Measurements from ENCODE around the gene USF1.
"Not testable (repeated sequence)": the region's sequence is repeated elsewhere in the genome, so short reads cannot be mapped to it uniquely, and the experiment has no call there.

Gene USF1

DNA sequence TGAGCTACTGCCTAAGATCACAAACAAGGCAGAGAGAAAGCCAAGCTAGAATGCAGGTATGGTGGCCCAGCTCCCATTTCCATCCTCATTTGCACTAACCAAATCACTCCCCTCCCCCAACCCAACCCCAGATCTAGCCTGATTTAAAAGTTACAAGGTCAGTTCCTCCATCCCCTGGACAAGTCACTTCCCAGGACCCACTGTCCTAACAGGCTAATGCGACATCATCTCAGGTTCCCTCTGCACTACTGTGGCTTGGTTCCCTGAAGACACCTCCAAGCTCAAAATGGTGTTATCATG, 27.2 kb downstream of the USF1 start:
- DNase-seq = no peak

DNA sequence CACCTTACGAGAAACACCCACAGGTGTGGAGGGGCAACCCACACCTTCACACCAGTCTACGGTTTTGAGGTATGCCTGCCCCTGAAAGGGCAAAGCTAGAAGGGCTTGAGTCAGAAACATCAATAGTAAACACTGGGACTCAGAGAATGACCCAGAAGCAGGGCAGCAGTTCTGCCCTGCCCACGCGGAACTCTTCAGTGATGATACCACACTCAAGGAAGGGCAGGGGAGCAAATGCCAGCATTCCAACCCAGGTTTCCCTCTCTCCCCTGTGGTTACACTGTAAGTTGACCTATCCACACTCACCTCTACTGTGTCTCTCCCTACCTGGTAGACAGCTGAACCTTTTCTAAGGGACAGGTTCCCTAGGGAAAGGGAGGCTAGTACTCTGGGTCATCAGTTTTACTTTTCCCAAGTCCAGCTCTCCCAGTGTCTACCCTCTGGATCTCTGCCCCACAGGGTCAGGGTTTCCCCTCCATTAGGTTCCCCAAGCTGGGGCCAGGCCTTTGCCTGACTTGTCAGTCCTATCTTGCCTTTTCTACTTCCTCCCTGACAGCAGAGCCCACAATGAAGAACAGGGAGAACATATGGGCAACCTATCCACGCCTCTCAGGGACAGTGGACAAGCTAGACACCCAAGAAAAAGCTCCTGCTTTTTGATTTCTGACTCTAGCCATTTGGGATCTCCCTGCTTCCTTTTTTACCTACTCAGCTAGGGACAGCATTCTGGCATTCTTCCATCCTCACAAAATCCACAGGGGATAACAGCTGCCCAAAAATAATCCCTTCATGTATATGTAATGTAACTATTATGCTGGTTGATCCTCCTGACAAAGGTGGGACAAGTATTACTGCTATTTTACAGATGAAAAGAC, 27.8 kb downstream of the USF1 start:
- DNase-seq = no peak

DNA sequence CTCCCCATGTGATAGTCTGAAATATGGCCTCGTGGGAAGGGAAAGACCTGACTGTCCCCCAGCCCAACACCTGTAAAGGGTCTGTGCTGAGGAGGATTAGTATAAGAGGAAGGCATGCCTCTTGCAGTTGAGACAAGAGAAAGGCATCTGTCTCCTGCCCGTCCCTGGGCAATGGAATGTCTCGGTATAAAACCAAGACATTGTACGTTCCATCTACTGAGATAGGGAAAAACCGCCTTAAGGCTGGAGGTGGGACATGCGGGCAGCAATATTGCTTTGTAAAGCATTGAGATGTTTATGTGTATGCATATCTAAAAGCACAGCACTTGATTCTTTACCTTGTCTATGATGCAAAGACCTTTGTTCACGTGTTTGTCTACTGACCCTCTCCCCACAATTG, 28.6 kb downstream of the USF1 start:
- not testable (repeated sequence) for DNase-seq

DNA sequence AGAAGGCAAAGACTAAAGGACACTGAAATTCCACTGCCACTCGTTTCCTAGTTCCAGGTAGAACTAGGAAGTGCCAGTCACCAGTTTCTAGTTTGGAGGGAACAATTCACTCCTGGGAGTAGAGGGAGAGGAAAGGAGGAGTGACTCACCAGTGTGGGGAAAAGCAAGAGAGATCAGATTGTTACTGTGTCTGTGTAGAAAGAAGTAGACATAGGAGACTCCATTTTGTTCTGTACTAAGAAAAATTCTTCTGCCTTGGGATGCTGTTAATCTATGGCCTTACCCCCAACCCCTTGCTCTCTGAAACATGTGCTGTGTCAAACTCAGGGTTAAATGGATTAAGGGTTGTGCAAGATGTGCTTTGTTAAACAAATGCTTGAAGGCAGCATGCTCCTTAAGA, 29.1 kb downstream of the USF1 start:
- not testable (repeated sequence) for DNase-seq

DNA sequence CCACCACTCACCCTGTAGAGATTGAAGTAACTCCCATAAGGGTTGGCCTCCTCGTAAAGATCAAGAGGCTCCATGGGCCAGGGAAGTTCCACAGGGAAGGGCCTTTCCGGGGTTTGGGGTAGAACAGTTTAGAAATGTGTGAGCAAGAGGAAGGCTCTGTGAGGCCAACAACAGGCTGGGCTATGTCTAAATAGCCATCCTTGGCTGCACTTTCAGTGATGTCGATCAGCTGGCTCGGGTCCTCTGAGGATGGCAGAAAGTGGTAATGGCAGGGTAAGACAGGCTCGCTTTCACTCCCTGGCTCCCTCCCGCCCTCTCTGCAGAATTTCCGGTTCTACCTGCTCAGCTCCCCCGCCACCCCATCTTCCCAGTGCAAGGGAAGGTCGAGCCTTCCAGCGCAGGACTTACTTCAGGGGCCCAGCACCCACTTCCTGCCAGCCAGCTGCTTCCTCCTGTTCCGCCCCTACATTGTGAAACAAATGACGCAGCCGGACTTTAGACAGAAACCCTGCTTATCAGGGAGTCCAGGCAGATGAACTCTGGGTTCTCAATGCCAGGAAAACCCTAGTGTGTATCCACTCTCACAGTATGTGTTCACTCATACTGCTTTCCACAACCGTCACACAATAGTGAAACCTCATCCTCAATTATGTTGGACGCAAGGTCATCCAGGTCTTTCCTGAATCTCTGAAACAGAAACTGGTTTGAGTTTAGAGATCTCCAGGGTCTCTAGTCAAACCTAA, 32.1 kb downstream of the USF1 start:
- DNase-seq = no peak

DNA sequence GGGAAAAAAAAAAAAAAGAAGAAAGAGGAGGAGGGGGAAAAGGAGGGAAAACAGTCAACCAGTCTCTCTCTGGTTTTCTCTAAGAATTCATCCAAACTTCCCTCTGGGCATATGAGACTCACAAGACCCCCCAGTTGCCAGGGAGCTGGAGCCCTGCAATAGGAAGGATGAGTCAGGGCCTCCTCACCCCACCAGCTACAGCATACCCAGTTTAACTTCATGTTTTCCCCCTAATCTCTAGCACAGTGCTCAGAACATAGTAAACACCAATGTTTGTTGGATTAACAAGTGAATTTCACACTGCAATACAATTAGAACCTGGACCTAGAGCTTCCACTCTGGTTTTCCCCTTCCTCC, 32.7 kb downstream of the USF1 start:
- DNase-seq = no peak

DNA sequence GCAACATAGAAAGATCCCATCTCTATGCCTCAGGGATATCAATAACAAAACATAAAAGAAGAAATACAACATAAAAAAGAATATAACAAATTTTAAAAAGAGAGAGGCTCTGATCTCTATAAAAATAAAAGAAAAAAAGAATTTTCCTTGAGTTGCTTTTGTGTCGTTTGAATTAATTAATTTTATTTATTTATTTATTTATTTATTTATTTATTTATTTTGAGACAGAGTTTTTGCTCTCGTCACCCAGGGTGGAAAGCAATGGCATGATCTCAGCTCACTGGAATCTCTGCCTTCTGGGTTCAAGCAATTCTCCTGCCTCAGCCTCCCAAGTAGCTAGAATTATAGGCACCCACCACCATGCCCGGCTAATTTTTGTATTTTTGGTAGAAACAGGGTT, 33.4 kb downstream of the USF1 start:
- DNase-seq = no peak

DNA sequence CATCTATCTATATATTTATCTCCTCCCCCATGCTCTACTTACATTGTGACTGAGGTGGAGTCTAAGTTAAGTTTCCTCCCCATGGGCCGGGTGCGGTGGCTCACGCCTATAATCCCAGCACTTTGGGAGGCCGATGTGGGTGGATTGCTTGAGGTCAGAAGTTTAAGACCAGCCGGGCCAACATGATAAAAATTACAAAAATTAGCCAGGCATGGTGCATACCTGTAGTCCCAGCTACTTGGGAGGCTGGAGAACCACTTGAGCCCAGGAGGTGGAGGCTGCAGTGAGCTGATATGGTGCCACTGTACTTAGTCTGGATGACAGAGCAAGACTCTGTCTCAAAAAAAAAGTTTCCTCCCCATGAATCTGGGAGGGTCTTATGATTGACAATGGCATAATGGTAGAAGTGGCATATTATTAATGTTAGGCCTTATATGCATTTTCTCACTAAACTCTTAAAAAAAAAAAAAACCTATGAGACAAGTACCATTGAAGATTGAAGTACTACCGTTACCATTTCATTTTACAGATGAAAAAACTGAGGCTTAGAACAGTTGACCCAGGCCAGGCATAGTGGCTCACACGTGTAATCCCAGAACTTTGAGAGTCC, 36.1 kb downstream of the USF1 start:
- DNase-seq = no peak

DNA sequence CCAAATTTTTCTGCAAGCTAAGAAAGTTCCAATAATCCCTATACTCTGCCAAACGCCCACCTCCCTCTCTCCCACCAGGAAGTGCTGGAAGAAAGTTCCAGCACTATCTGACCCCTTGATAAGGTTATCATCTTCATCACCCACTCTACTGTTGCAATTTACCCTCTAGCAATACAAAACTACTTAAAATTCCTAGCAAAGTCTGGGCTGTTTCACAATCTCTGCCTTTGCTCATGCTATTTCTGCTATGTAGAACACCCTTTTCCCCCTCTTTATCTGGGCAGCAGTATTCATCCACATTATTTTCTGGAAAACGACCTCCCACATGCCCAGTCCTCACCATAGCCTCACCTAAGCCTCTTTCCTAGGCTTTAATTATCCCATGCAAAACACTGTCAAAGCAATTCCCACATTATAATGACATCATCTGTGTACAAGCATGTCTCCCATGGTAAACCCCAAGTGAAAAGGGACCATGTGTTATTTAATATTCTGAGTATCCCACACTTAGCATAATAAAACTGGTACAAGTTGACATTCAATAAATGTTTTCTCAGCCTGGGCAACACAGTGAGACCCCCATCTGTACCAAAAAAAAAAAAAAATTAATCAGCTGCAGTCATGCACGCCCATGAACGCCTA, 36.8 kb downstream of the USF1 start:
- no peak for DNase-seq

DNA sequence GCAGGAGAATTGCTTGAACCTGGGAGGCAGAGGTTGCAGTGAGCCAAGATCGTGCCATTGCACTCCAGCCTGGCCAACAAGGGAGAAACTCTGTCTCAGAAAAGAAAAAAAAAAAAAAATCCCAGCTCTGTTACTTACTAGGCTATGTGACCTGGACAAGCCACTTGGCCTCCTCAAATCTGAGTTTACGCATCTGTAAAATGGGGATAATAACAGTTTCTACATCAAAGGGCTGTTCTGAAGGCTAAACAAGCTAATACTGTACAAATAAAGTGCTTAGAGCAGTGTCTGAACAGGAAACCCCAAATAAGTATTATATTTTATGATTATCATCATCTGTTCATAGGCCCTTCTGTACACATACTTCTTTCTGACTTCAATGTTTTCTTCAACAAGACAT, 38.4 kb downstream of the USF1 start:
- no peak for DNase-seq

DNA sequence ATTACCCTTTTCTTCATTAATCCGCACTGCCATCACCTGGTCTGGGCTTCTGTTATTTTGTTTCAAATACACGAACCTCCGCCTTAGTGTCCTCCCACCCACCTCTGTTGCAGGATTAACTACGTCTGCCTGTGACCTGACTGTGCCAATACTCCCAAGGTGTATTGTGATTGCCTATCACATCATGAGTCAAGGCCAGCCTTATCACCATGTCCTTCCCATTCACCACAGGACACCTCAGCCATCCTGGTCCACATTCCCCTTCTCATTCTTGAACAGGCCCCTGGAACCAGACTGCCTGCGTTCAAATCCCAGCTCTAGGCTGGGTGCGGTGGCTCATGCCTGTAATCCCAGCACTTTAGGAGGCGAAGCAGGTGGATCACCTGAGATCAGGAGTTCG, 39.2 kb downstream of the USF1 start:
- DNase-seq = no peak

DNA sequence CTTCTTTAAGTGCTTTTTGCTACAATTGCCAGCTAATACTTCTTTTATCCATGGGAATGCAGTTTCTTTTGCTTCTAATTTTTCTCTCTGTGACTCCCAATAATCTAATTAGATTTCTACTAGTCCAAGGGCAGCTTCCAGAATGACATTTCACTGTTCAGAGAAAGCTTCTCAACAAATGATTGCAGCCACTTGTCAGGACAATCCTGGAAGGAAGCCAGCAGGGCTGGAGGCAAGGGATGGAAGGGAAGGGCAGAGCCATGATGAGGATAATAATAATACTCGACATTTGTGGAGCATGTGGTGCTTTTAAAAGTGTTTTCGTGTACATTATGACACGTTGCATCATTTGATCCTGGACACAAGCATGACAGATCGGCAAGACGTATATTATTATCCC, 44.3 kb downstream of the USF1 start:
- DNase-seq = peak; percentile 8 to 13

DNA sequence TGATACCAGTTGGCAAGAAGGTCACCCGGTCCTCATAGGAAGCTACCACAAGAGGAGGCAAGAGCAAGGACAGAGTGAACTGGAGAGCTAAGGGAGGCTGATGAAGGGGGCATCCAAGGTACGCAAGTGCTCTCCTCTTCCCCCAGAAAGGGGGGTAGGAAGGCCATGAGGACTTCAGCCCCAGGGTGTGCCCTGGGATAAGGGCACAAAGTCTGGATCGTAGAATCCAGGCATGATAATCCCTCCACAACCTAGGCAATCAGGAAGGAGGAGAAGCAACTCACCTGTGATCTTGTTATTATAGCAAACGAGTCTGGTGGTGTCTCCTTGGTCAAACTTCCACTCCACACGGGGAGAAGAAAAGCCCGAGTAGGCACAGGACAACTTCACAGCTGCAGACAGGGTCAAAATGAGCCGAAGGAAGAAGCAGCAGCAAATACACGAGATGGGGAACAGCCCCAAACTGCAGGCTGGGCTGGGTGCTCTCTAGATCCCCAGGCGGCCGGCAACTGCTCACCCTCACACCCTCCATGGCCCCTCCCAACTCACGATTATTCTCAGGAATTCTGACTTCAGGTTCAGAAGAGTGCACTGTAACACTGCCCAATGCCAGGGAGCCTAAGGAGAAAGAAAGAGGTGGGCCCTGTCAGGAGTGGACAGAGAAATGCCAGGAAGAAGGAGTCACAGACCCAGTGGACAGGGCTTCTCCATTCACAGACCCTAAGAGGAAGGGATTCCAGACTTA, 44.9 kb downstream of the USF1 start:
- DNase-seq = no peak

DNA sequence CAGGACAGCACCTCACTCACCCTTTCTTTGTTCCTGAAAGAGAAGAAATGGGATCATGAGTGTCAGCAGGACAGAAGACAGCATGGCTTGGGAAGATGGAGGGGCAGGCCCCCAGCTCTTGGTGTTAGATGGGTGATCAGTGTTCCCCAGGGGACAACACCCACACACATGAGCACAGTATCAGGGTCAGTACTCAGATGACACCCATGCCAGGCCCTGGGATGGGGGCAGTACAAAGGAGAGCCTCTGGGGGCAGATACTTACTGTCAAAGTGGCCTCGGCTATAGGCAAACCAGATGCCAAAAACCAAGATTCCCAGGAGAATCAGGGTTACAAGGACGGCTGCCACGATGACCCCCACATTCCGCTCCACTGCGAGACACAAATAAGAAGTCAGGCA, 46.4 kb downstream of the USF1 start:
- no peak for DNase-seq

DNA sequence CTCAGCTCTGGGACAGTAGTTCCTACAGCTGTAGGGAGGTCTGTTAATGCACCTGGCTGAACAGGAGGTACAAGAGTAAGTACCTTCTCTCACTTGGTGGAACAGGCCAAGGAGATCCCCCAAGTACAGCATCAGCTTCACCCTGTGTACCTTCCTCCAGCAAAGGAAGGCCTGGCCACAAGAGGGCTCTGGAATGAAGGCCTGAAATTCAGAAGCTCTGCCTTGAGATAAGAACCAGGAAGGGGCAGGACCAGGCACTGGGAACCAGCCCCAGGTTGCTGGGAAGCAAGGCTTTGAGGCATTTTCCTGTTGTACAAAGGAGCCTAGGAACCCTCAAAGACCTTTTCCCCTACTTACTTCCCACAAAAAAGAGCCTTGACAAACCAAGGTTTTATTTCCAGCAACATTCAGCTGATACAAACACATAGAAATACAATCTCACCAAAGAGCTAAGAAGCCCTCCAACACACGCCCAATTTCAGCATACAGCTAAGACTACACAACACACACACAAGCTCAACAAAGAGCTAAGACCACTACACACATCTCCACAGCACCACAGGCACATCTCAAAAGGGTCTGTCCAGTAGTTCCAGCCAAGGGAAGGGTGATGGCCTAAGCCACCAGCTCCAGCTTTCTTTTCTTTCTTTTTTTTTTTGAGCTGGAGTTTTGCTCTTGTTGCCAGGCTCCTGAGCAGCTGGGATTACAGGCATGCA, 48.3 kb downstream of the USF1 start:
- peak in 1 of 2 experiments; percentile 45 for DNase-seq

DNA sequence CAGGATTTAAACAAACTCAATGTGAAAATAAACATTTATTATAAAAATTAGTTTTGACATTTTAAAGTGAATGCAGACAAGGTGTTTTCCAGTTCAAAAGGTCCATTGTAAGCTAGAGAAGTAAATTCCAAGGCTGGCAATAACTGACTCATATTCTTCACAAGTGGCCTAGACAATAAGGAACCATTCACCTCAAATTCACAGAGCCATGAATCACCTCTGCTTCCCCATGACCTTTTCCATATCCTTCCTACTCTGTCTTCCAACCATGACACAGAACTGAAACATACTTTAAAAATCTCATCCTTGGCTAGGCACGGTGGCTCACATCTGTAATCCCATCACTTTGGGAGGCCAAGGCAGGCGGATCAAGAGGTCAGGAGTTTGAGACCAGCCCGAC, 49.6 kb downstream of the USF1 start:
- DNase-seq = no peak

DNA sequence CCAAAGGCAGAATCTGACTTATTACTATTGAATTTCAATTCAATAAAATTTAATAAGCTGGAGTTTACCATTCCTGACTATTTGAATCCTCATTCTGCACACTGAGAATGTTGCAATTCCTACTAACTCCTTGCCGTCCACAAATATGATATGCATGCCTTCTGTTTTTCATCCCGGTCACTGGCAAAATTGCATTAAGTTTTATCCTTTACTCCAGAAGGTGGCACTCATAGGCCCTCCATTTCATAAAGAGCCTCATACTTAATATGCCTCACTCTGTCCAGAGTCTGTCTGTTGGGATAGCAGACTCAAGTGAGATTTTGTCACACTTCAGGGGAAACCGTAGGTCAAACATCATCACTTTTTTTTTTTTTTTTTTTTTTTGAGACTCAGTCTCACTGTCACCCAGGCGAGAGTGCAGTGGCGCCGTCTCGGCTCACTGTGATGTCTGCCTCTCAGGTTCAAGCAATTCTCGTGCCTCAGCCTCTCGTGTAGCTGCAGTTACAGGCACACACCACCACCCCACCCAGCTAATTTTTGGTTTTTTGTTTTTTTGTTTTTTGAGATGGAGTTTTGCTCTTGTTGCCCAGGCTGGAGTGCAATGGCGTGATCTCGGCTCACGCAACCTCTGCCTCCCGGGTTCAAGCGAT, 52.1 kb downstream of the USF1 start:
- peak in 1 of 2 experiments; percentile 12 for DNase-seq

DNA sequence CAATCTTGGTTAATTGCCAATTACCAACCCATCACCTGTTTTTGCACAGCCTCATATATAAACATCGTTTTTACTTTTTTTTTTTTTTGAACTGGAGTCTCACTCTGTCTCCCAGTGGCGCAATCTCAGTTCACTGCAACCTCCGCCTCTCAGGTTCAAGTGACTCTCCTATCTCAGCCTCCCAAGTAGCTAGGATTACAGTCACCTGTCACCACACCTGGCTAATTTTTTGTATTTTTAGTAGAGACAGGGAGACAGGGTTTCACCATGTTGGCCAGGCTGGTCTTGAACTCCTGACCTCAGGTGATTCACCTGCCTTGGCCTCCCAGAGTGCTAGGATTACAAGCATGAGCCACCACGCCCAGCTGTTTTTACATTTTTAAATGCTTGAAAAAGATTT, 53.7 kb downstream of the USF1 start:
- not testable (repeated sequence) for DNase-seq
